Epithelial cell of proximal tubule (primary cell): ENCODE measurements around the gene ARHGAP42. TPM values are rescaled to one million over a fixed set of nuclear protein-coding genes. Genes with fewer than 3 reads are reported as not detected.
A peak's percentile ranks its signal among the peaks of the same experiment; 100 is the strongest.

Experiments used
- DNase-seq: peaks from one replicate; pipeline ENCODE4 v3.0.0-alpha.2; 2011; ENCODE audit warnings: low read depth
- H3K4me3 ChIP-seq: 2 replicates; pipeline ENCODE4 v1.5.1; 2011; ENCODE audit warnings: low read depth, mild to moderate bottlenecking, low read length
- CTCF ChIP-seq: conservative IDR thresholded peaks from 2 replicates; pipeline ENCODE4 v1.5.1; 2012; ENCODE audit warnings: low read depth, mild to moderate bottlenecking, low read length
- total RNA-seq: library from RNA; depleted of rRNA; stranded (reverse); fragments of >200 nt; gene quantifications from 2 replicates; pipeline ENCODE4 v1.2.3, GENCODE V29; 2015

Gene ARHGAP42
- total RNA-seq, 1 donor from 2014 or later, result 8.0 TPM

- no peak for DNase-seq
- TF ChIP-seq CTCF, result no peak
- no peak overlapping the region for H3K4me3 ChIP-seq
Observed at GRCh38 chr11:100706179-100706578, 19.1 kb downstream of the ARHGAP42 start.

GRCh38 chr11:100709233-100709957 lies 22.3 kb downstream of the ARHGAP42 start:
- no peak for TF ChIP-seq CTCF
- DNase-seq, result no peak
- no peak overlapping the region for H3K4me3 ChIP-seq

GRCh38 chr11:100711984-100712383 lies 24.9 kb downstream of the ARHGAP42 start:
- H3K4me3 ChIP-seq, result no peak overlapping the region
- TF ChIP-seq CTCF, result no peak
- no peak for DNase-seq

GRCh38 chr11:100712583-100712982 lies 25.5 kb downstream of the ARHGAP42 start:
- DNase-seq, result no peak
- TF ChIP-seq CTCF, result no peak

GRCh38 chr11:100715165-100715761 lies 28.2 kb downstream of the ARHGAP42 start:
- no peak for DNase-seq
- TF ChIP-seq CTCF, result no peak
- H3K4me3 ChIP-seq, result no peak overlapping the region

More at GRCh38 chr11:100712583-100712982, 25.5 kb downstream of the ARHGAP42 start:
- H3K4me3 ChIP-seq, result no peak overlapping the region

GRCh38 chr11:100716838-100717237 lies 29.8 kb downstream of the ARHGAP42 start:
- no peak for TF ChIP-seq CTCF
- H3K4me3 ChIP-seq, result no peak overlapping the region
- no peak for DNase-seq

GRCh38 chr11:100719362-100719761 lies 32.3 kb downstream of the ARHGAP42 start:
- TF ChIP-seq CTCF, result no peak
- DNase-seq, result peak; percentile 47
- peak overlapping the region; percentile 9 for H3K4me3 ChIP-seq
